ENCODE results near the gene LHFPL2.
"Not testable (repeated sequence)": the region's sequence is repeated elsewhere in the genome, so short reads cannot be mapped to it uniquely, and the experiment has no call there.

LHFPL2 gene

DNA sequence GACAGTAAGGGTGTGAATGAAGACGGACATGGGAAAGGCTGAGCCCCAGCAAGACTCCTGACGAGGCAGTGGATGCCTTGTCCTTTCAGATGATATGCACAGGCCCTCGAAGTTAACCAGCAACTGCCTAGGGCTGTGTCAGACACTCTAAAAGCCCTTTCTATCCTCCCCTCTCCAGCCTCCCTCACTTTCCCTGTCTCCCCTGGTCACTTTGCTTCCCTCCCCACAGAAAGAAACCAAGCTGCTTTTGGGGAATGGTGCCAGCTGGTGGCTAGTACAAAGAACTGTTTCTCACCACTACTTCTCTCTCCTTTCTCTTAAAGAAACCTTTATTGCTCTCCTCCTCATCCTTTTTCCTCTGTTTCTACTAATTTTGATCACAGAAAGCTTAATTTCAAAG lies 21.4 kb downstream of the LHFPL2 start:
- CTCF ChIA-PET = interaction anchor here (1.0 to 1.3 kb wide), 2 partner anchors 13 to 85 kb away, joined by 3 to 6 read pairs; no protein-coding TSS in a partner anchor
- no peak for TF ChIP-seq FOXM1 (IDR thresholded peaks at IDR 0.05; ENCODE audit: borderline replicate concordance)
- TF ChIP-seq SP1 (IDR thresholded peaks at IDR 0.05) = no peak
- no peak for TF ChIP-seq ELF4 (IDR thresholded peaks at IDR 0.05)
- TF ChIP-seq TARDBP (IDR thresholded peaks at IDR 0.05) = no peak
- no peak for TF ChIP-seq FOXK2 (IDR thresholded peaks at IDR 0.05)
- TF ChIP-seq, protein P1, sequence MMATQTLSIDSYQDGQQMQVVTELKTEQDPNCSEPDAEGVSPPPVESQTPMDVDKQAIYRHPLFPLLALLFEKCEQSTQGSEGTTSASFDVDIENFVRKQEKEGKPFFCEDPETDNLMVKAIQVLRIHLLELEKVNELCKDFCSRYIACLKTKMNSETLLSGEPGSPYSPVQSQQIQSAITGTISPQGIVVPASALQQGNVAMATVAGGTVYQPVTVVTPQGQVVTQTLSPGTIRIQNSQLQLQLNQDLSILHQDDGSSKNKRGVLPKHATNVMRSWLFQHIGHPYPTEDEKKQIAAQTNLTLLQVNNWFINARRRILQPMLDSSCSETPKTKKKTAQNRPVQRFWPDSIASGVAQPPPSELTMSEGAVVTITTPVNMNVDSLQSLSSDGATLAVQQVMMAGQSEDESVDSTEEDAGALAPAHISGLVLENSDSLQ (IDR thresholded peaks at IDR 0.05) = no peak
- TF ChIP-seq NFRKB (IDR thresholded peaks at IDR 0.05) = no peak
- no peak for TF ChIP-seq FOXA1 (IDR thresholded peaks at IDR 0.05)
- POLR2A ChIA-PET = no interaction called here
- DNase-seq (ENCODE audit: extremely low spot score) = no peak

DNA sequence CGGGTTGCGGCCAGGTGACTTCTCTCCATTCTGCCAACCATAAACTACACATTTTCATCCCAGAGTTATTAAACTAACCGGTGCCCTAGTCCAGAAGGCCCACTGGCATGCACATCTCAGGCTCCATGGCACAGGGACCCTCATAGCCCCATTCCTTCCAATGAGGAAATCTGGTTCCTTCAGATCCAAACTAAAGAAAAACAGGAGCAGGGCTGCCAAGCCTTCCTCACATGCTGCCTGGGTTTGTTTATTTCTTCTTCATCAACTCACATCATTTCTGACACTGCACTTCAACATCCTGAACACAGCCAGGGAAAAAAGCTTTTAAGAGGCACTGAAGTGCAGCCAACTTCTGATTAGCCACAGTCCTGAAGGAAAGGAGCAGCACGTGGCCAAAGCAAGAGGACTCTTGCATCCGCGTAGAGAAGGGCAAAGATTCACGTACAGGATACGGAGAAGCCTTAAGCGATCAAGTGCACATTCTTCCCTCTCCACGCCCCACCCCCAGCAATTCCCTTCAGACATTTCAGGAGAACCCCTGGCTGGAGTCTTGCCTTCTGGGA lies 22.5 kb downstream of the LHFPL2 start:
- CTCF ChIA-PET = no interaction called here
- no peak for DNase-seq (ENCODE audit: extremely low spot score)
- POLR2A ChIA-PET = no interaction called here
- no peak for TF ChIP-seq FOXA1 (IDR thresholded peaks at IDR 0.05)
- no peak for TF ChIP-seq ZNF384 (IDR thresholded peaks at IDR 0.05)
- no peak for TF ChIP-seq ARNT (IDR thresholded peaks at IDR 0.05)
- TF ChIP-seq CTBP1 (IDR thresholded peaks at IDR 0.05; ENCODE audit: borderline replicate concordance) = no peak
- no peak for TF ChIP-seq L3MBTL2 (conservative IDR thresholded peaks at IDR 0.05)
- TF ChIP-seq LEF1 (IDR thresholded peaks at IDR 0.05; ENCODE audit: borderline replicate concordance) = no peak
- TF ChIP-seq FOXK2 (IDR thresholded peaks at IDR 0.05) = no peak
- no peak for TF ChIP-seq NFRKB (IDR thresholded peaks at IDR 0.05)

DNA sequence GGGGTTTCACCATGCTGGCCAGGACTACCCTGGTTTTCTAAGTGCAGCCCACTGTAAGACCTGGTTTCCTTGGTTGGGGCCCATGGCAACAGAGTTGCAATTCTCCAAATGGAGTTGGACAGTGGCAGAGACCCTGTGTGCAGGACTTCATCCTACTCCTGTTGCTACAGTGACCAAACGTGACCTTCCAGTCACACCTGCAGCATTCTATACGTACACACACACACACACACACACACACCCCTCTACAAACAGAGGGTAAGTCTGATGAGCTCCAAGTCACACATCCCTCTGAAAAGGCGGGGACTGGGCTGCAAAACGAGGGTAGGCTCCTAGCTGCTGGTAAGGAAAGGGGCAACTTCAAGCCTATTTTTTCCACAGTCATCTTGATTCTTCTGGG lies 23.6 kb downstream of the LHFPL2 start:
- CTCF ChIA-PET = no interaction called here
- POLR2A ChIA-PET = no interaction called here

DNA sequence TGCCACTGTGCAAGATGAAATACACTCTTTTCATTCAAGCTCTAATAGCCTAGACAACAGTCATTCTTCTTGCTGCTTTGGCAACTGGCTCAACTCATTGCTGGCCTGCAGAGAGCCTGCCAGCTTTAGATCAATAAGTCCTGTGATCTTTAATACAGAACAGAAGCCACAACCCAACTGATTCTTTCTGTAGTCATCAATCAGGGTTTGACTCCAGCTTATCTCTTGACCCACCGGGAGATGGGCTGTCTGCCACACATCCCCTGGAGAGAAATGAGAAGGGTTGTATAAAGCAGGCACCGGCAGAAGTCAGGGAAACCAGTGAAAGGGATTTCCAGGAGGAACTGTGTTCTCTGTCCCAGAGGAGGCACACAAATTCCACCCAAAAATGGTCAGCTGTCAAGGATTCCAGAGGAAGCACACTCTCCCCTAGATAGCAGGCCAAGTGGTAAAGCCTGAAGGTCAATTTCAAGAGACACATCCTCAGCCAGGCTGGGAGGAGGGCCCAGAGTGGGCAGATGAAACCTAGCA lies 24.5 kb downstream of the LHFPL2 start:
- no peak for DNase-seq (ENCODE audit: extremely low spot score)
- TF ChIP-seq BHLHE40 (IDR thresholded peaks at IDR 0.05; ENCODE audit: borderline replicate concordance) = no peak
- no peak for TF ChIP-seq ELF4 (IDR thresholded peaks at IDR 0.05)
- no peak for TF ChIP-seq SUZ12 (IDR thresholded peaks at IDR 0.05)
- TF ChIP-seq FOXA1 (IDR thresholded peaks at IDR 0.05) = no peak
- TF ChIP-seq SP1 (IDR thresholded peaks at IDR 0.05) = no peak
- TF ChIP-seq FOXM1 (IDR thresholded peaks at IDR 0.05; ENCODE audit: borderline replicate concordance) = no peak
- TF ChIP-seq LEF1 (IDR thresholded peaks at IDR 0.05; ENCODE audit: borderline replicate concordance) = no peak
- no peak for TF ChIP-seq NFRKB (IDR thresholded peaks at IDR 0.05)
- TF ChIP-seq TARDBP (IDR thresholded peaks at IDR 0.05) = no peak
- no peak for TF ChIP-seq ARNT (IDR thresholded peaks at IDR 0.05)
- TF ChIP-seq ZNF384 (IDR thresholded peaks at IDR 0.05) = no peak
- POLR2A ChIA-PET = interaction anchor here (0.7 kb wide), 1 partner anchor 21 kb away, joined by 3 read pairs; no protein-coding TSS in a partner anchor
- CTCF ChIA-PET = interaction anchor here (0.6 to 1.0 kb wide), 2 partner anchors 13 to 211 kb away, joined by 3 read pairs; no protein-coding TSS in a partner anchor

More for the DNA sequence above, 23.6 kb downstream of the LHFPL2 start:
- DNase-seq (ENCODE audit: extremely low spot score) = no peak
- no peak for TF ChIP-seq ZNF384 (IDR thresholded peaks at IDR 0.05)
- TF ChIP-seq HDGF (IDR thresholded peaks at IDR 0.05; ENCODE audit: borderline replicate concordance) = no peak
- TF ChIP-seq L3MBTL2 (conservative IDR thresholded peaks at IDR 0.05) = no peak
- TF ChIP-seq FOXM1 (IDR thresholded peaks at IDR 0.05; ENCODE audit: borderline replicate concordance) = no peak

DNA sequence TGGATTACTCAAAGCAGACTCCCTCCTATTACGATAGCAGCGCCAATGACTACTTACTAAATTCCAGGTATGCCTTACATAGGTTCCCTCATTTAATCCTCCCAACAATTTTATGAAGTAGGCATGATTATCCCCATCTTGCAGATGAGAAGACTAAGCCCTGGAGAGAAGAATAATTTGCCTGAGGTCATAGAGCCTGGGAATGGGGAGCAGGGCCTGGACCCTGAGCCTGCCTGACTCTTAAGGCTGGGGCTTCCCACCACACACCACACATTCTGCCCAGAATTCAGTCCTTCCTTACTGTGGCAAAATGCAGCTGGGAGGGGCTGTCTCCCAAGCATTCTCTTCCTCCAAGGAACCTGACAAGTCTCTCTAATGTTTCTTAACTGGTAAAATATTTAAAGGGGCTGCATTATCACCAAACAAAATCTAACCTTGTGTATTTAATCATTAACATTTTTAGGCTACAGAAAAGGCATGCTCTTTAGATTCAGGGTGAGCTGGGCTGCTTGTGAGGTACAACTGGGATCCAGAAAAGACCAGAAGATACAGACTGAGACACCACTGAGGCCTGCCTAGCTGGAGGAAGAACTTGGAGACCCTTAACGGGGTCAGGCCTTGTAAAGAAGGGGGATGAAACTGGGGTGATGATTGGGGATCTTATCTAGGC lies 26.1 kb downstream of the LHFPL2 start:
- CTCF ChIA-PET = interaction anchor here (0.9 kb wide), 1 partner anchor 11 kb away, joined by 3 read pairs; no protein-coding TSS in a partner anchor
- TF ChIP-seq ELF4 (IDR thresholded peaks at IDR 0.05) = no peak
- TF ChIP-seq ARNT (IDR thresholded peaks at IDR 0.05) = no peak
- no peak for TF ChIP-seq HDGF (IDR thresholded peaks at IDR 0.05; ENCODE audit: borderline replicate concordance)
- TF ChIP-seq FOXK2 (IDR thresholded peaks at IDR 0.05) = no peak
- TF ChIP-seq L3MBTL2 (conservative IDR thresholded peaks at IDR 0.05) = no peak
- no peak for TF ChIP-seq FOXM1 (IDR thresholded peaks at IDR 0.05; ENCODE audit: borderline replicate concordance)
- TF ChIP-seq SUZ12 (IDR thresholded peaks at IDR 0.05) = no peak
- no peak for TF ChIP-seq TARDBP (IDR thresholded peaks at IDR 0.05)
- no peak for TF ChIP-seq LEF1 (IDR thresholded peaks at IDR 0.05; ENCODE audit: borderline replicate concordance)
- TF ChIP-seq NFRKB (IDR thresholded peaks at IDR 0.05) = no peak
- no peak for TF ChIP-seq SP1 (IDR thresholded peaks at IDR 0.05)
- TF ChIP-seq, protein P1 (IDR thresholded peaks at IDR 0.05) = no peak
- TF ChIP-seq FOXA1 (IDR thresholded peaks at IDR 0.05) = no peak
- TF ChIP-seq CTBP1 (IDR thresholded peaks at IDR 0.05; ENCODE audit: borderline replicate concordance) = no peak
- TF ChIP-seq ZNF384 (IDR thresholded peaks at IDR 0.05) = no peak
- TF ChIP-seq BHLHE40 (IDR thresholded peaks at IDR 0.05; ENCODE audit: borderline replicate concordance) = no peak
- no peak for DNase-seq (ENCODE audit: extremely low spot score)
- POLR2A ChIA-PET = no interaction called here

DNA sequence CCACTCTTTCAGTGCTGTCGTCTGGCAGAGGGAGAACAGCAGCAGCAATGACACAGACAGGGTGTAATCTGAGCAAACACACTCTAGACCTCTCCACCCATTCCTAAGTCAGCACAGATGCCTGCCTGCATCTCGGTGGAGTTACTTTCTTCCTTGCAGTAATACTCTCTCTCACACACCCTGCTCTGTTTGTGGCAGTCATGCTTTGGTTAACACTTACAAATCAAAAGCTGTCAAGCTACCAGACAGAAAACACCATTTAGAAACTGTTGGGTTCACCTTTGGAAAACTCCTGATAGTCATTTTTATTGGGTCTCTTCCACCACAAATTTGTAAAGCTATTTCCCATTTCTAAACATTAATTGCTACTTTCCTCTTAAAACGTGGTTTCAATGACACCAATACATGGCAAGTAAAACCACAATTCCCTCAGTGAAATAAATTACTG lies 27.3 kb downstream of the LHFPL2 start:
- CTCF ChIA-PET = no interaction called here
- TF ChIP-seq NFRKB (IDR thresholded peaks at IDR 0.05) (no peak), SUZ12 (IDR thresholded peaks at IDR 0.05) (no peak), ELF4 (IDR thresholded peaks at IDR 0.05) (no peak), LEF1 (IDR thresholded peaks at IDR 0.05; ENCODE audit: borderline replicate concordance) (no peak), CTBP1 (IDR thresholded peaks at IDR 0.05; ENCODE audit: borderline replicate concordance) (no peak), FOXM1 (IDR thresholded peaks at IDR 0.05; ENCODE audit: borderline replicate concordance) (no peak), TARDBP (IDR thresholded peaks at IDR 0.05) (no peak), HDGF (IDR thresholded peaks at IDR 0.05; ENCODE audit: borderline replicate concordance) (no peak), ZNF384 (IDR thresholded peaks at IDR 0.05) (no peak), ARNT (IDR thresholded peaks at IDR 0.05) (no peak), L3MBTL2 (conservative IDR thresholded peaks at IDR 0.05) (no peak), BHLHE40 (IDR thresholded peaks at IDR 0.05; ENCODE audit: borderline replicate concordance) (no peak), SP1 (IDR thresholded peaks at IDR 0.05) (no peak), FOXK2 (IDR thresholded peaks at IDR 0.05) (no peak)
- POLR2A ChIA-PET = no interaction called here
- DNase-seq (ENCODE audit: extremely low spot score) = no peak

DNA sequence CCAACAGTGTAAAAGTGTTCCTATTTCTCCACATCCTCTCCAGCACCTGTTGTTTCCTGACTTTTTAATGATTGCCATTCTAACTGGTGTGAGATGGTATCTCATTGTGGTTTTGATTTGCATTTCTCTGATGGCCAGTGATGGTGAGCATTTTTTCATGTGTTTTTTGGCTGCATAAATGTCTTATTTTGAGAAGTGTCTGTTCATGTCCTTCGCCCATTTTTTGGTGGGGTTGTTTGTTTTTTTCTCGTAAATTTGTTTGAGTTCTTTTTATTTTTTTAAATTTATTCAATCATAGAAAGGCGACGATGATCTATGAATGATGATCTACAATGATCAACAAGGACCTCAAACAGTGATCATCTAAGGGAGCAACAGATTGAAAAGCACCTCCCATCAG lies 28.5 kb downstream of the LHFPL2 start:
- DNase-seq (ENCODE audit: extremely low spot score); POLR2A ChIA-PET; CTCF ChIA-PET: not testable (repeated sequence)
